Activated CD8-positive, alpha-beta T cell treated with anti-CD3 and anti-CD28 coated beads for 36 hours (primary cell): ENCODE results near the gene GPR158. TPM values are rescaled to one million over a fixed set of nuclear protein-coding genes. Genes with fewer than 3 reads are reported as not detected.
"Not testable (repeated sequence)": the region's sequence is repeated elsewhere in the genome, so short reads cannot be mapped to it uniquely, and the experiment has no call there.

Source experiments
- ATAC-seq: fragments of 200-7000 bp; cut with Tn5 transposase; one replicate; pipeline ENCODE4 v1.10.0; 2021; ENCODE audit warnings: mild to moderate bottlenecking, moderate library complexity
- CTCF ChIA-PET: fragments of 350-600 bp; sonication (Branson Sonifier 250); formaldehyde crosslinking; loops from one replicate; lab custom pipeline; 2021; ENCODE audit warnings: antibody characterized with exemption; lab: Charles Lee
- POLR2A ChIA-PET: fragments of 350-600 bp; sonication (Branson Sonifier 250); formaldehyde crosslinking; loops from one replicate; lab custom pipeline; 2021; ENCODE audit warnings: antibody characterized with exemption; lab: Charles Lee
- DNase-seq: peaks from one replicate; pipeline ENCODE4 v3.0.0-alpha.2; 2020
- H3K27ac Mint-ChIP-seq: one replicate; pipeline ENCODE4 v1.8.0; 2021; ENCODE audit warnings: mild to moderate bottlenecking, mixed read lengths
- H3K27me3 Mint-ChIP-seq: one replicate; pipeline ENCODE4 v1.8.0; 2021; ENCODE audit warnings: mixed read lengths
- H3K36me3 Mint-ChIP-seq: one replicate; pipeline ENCODE4 v1.8.0; 2021; ENCODE audit warnings: low read depth, mixed read lengths
- H3K4me1 Mint-ChIP-seq: one replicate; pipeline ENCODE4 v1.8.0; 2021; ENCODE audit warnings: low read depth, mixed read lengths
- H3K4me3 Mint-ChIP-seq: one replicate; pipeline ENCODE4 v1.8.0; 2021; ENCODE audit warnings: mild to moderate bottlenecking, moderate library complexity, mixed read lengths
- H3K9me3 Mint-ChIP-seq: one replicate; pipeline ENCODE4 v1.8.0; 2021; ENCODE audit warnings: mixed read lengths
- intact Hi-C: fragments of 100-400 bp; cut with micrococcal nuclease; formaldehyde crosslinking; loops from one replicate; pipeline ENCODE4 v1.10.0; 2022
- total RNA-seq, 2 experiments: library from RNA; stranded (reverse); gene quantifications; one replicate each; pipeline ENCODE4 v1.2.3, GENCODE V29; 2021
- TF ChIP-seq, protein P1 (sequence below): fragments of 200-600 bp; IDR thresholded peaks from one replicate; pipeline ENCODE4 v1.8.0; 2022; ENCODE audit warnings: antibody characterized with exemption, mild to moderate bottlenecking

The GPR158 gene
- total RNA-seq, 2 experiments from 2014 or later = not detected

DNA sequence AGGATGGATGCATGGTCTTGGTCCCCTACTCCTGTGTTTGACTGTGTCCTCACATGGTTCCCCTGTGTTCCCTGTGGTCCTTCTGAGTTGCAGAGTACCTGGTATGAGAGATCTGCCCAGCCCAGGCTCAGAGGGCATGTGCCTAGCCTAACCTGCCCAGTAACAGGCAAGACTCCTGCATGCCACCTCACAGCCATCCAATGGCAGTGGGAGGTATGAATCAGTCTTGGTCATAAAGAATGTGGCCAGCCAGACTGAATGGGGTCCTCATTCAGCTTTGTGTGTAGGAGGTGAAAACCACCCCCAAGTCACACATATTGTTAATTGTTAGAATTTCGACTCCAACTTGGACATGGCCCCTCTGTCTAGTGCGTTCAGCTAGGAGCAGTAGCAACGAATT is 17.2 kb upstream of the GPR158 start:
- ChIA-PET POLR2A (no interaction called here), CTCF (no interaction called here)
- H3K9me3 Mint-ChIP-seq = no peaks in the 10 kb centered on the region
- no peak overlapping the region for H3K4me3 Mint-ChIP-seq
- TF ChIP-seq, protein P1, sequence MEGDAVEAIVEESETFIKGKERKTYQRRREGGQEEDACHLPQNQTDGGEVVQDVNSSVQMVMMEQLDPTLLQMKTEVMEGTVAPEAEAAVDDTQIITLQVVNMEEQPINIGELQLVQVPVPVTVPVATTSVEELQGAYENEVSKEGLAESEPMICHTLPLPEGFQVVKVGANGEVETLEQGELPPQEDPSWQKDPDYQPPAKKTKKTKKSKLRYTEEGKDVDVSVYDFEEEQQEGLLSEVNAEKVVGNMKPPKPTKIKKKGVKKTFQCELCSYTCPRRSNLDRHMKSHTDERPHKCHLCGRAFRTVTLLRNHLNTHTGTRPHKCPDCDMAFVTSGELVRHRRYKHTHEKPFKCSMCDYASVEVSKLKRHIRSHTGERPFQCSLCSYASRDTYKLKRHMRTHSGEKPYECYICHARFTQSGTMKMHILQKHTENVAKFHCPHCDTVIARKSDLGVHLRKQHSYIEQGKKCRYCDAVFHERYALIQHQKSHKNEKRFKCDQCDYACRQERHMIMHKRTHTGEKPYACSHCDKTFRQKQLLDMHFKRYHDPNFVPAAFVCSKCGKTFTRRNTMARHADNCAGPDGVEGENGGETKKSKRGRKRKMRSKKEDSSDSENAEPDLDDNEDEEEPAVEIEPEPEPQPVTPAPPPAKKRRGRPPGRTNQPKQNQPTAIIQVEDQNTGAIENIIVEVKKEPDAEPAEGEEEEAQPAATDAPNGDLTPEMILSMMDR = no peak
- no peaks in the 10 kb centered on the region for H3K4me1 Mint-ChIP-seq
- H3K27ac Mint-ChIP-seq = no peak overlapping the region
- no peaks in the 10 kb centered on the region for H3K27me3 Mint-ChIP-seq
- ATAC-seq (no peak), DNase-seq (no peak)
- H3K36me3 Mint-ChIP-seq = no peaks in the 10 kb centered on the region
- intact Hi-C loops = no loop called here

DNA sequence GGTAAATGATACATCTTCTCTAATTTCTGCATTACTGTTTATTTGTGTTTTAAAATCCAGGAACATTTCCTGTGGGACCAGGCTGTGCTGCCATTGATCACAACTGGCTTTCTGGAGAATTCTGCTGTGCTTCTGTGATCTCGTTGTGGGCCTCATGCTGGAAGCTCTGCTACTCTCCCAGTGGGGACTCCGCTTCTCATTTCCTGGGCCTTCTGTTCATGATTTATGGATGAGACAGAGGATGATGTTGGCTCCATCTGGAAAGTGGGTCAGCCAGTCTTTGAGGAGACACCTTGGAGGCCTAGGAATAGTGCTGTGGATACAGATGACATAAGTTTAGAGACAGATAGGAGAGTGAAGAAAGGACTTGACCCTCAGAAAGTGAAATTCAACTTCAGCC is 15.2 kb upstream of the GPR158 start:
- Mint-ChIP-seq H3K9me3 (no peaks in the 10 kb centered on the region), H3K4me3 (no peak overlapping the region), H3K27ac (no peak overlapping the region), H3K4me1 (no peaks in the 10 kb centered on the region), H3K36me3 (no peaks in the 10 kb centered on the region), H3K27me3 (peaks cover 1% of the 10 kb centered on the region)
- ChIA-PET CTCF (interaction anchor here (1.6 kb wide), 1 partner anchor 68 kb away, joined by 4 read pairs; no protein-coding TSS in a partner anchor), POLR2A (no interaction called here)
- TF ChIP-seq, protein P1 = no peak
- DNase-seq (no peak), ATAC-seq (no peak)
- intact Hi-C loops = no loop called here

DNA sequence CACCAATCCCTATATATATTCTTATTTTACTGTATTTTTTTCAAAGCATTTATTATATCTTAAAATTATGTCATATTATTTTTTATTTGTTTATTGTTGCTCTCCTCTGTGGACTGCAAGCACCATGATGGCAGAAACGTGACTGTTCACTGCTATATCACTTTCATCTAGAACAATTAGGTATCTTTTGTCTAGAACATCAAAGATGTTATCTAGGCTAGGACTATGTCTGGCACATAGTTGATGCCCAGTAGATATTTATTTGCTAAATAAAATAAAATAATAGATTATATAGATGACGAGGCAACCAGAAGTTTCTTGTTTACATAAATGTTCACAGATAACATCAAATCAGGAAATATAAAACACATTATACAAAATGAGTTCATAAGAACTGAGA is 12.4 kb upstream of the GPR158 start:
- H3K4me3 Mint-ChIP-seq = no peak overlapping the region
- H3K9me3 Mint-ChIP-seq = no peaks in the 10 kb centered on the region
- H3K36me3 Mint-ChIP-seq = no peaks in the 10 kb centered on the region
- ChIA-PET POLR2A (no interaction called here), CTCF (no interaction called here)
- no peak for DNase-seq
- peaks cover 7% of the 10 kb centered on the region for H3K27me3 Mint-ChIP-seq
- TF ChIP-seq, protein P1 = no peak
- intact Hi-C loops = no loop called here
- no peak for ATAC-seq
- H3K27ac Mint-ChIP-seq = no peak overlapping the region
- no peaks in the 10 kb centered on the region for H3K4me1 Mint-ChIP-seq

- CTCF ChIA-PET, intact Hi-C loops, POLR2A ChIA-PET, DNase-seq, H3K9me3 Mint-ChIP-seq, H3K4me3 Mint-ChIP-seq, H3K36me3 Mint-ChIP-seq, H3K27ac Mint-ChIP-seq, ATAC-seq, H3K4me1 Mint-ChIP-seq: not testable (repeated sequence)
- H3K27me3 Mint-ChIP-seq = peaks cover 12% of the 10 kb centered on the region
These were observed 11.3 kb upstream of the GPR158 start for GRCh38 chr10:25163464-25163863.

GRCh38 chr10:25169740-25170139 is 5.1 kb upstream of the GPR158 start:
- TF ChIP-seq, protein P1 = no peak
- ChIA-PET CTCF (no interaction called here), POLR2A (no interaction called here)
- intact Hi-C loops = no loop called here
- ATAC-seq (no peak), DNase-seq (no peak)
- Mint-ChIP-seq H3K9me3 (peaks cover 4% of the 10 kb centered on the region), H3K4me3 (no peak overlapping the region), H3K27me3 (peaks cover 42% of the 10 kb centered on the region), H3K27ac (no peak overlapping the region), H3K36me3 (peaks cover 1% of the 10 kb centered on the region), H3K4me1 (peaks cover 5% of the 10 kb centered on the region)

DNA sequence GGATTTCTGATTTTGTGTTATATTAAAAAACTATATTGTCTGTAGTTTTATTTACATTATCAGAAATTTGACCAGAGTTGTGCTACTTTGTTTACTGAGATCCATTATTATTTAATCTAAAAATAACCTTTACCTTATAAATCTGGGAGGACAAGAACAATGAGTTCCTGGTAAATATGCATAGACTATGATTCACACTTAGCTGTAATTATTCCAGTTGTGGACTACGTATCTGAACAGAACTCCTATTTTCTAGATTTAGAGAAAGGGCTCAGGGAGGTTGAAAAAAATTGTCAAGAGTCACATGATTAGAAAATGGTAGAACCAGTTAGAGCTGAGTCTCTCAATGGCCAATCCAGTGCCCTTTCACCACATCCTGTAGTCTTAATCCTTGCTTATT is 4.2 kb upstream of the GPR158 start:
- TF ChIP-seq, protein P1 = no peak
- no peak overlapping the region for H3K27ac Mint-ChIP-seq
- ChIA-PET CTCF (no interaction called here), POLR2A (no interaction called here)
- H3K4me1 Mint-ChIP-seq = peaks cover 6% of the 10 kb centered on the region
- peaks cover 4% of the 10 kb centered on the region for H3K9me3 Mint-ChIP-seq
- intact Hi-C loops = no loop called here
- no peak overlapping the region for H3K4me3 Mint-ChIP-seq
- DNase-seq (no peak), ATAC-seq (no peak)
- peaks cover 47% of the 10 kb centered on the region for H3K27me3 Mint-ChIP-seq
- H3K36me3 Mint-ChIP-seq = peaks cover 1% of the 10 kb centered on the region
